SU-DHL-6 (cell line): ENCODE data around the gene WSB2.

Source experiments
- EZH2phosphoT487 ChIP-seq: fragments of 200-600 bp; sonication (generic), shearing (Covaris generic); conservative IDR thresholded peaks from 2 replicates; pipeline ENCODE4 v1.6.1; 2018; ENCODE audit warnings: mild to moderate bottlenecking, antibody characterized with exemption, low read length, moderate library complexity, mixed read lengths
- TF ChIP-seq, protein P1 (sequence below): fragments of 200-600 bp; sonication (generic); IDR thresholded peaks from one replicate; pipeline ENCODE4 v1.5.1; 2017; ENCODE audit warnings: antibody characterized with exemption, mild to moderate bottlenecking, low read length, moderate library complexity; ENCODE audit not compliant: insufficient read depth, poor library complexity, severe bottlenecking

DNA sequence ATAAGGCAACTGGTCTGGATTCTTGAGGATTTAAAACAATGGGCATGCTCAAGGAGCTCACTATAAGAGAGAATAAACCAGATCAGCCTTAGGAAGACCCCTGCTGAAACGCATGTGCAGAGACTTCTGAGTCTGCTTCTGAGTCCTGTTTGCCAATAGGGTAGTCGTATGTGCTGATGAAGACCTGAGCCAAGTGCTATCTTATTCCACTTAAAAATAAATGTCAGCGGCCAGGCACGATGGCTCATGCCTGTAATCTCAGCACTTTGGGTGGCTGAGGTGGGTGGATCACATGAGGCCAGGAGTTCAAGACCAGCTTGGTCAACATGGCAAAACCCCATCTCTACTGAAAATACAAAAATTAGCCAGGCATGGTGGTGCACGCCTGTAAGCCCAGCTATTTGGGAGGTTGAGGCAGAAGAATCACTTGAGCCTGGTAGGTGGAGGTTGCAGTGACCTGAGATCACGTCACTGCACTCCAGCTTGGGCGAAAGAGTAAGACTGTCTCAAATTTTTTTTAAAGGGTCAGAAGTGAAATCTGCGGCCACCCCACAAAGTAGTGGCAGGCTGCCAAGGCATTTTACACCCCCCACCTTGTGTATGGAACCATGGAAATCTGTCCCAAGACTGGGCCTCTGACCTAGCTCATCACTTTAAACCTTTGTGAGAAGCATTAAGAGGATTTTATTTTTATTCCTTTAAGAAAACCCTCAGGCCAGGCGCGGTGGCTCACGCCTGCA lies 24.1 kb downstream of the WSB2 start:
- TF ChIP-seq, protein P1, sequence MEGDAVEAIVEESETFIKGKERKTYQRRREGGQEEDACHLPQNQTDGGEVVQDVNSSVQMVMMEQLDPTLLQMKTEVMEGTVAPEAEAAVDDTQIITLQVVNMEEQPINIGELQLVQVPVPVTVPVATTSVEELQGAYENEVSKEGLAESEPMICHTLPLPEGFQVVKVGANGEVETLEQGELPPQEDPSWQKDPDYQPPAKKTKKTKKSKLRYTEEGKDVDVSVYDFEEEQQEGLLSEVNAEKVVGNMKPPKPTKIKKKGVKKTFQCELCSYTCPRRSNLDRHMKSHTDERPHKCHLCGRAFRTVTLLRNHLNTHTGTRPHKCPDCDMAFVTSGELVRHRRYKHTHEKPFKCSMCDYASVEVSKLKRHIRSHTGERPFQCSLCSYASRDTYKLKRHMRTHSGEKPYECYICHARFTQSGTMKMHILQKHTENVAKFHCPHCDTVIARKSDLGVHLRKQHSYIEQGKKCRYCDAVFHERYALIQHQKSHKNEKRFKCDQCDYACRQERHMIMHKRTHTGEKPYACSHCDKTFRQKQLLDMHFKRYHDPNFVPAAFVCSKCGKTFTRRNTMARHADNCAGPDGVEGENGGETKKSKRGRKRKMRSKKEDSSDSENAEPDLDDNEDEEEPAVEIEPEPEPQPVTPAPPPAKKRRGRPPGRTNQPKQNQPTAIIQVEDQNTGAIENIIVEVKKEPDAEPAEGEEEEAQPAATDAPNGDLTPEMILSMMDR = no peak
- no peak for TF ChIP-seq EZH2phosphoT487
